ENCODE data around the gene SLC41A3.

The SLC41A3 gene

DNA sequence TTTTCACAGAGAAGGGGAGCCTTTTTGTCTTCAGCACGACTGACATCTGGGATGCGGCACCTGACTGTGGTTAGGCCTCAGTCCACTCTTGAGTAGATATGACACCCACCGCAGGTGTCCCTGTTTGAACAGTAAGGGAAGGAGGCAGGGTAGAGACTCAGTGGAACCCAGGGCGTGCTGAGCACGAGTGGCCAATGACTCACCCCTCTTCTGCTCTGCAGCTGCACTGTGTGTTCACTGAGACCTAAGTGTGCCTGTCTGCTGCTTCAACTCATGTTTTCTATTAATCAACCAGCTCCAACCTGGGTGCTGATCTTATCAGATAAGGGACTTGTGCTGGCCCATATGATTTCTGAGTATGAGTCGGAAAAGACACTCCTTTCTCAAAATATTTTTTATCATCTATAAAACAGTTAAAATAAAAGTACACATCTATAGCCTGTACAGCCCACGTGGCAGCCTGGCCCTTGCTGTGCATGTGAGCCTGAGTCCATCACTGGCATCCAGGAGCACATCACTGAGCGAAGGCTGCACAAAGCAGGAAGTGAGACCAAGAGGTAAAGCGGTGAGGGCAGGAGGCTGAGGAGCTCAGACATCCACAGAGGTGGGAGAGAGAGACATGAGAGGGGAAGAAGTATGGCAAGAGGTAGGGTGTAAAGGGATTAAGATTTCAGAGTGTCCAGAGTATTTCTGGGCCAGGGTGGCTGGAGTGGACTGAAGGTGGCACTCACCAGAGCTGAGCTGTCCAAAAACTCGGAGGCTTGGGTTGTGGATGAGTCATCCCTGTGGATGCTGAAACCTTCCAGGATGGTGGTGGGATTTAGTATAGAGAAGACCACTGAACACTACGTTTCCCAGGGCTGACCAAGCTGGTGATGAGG is 49.2 kb downstream of the SLC41A3 start:
- DNase-seq (ENCODE audit: low read depth, low spot score), result no peak
- TF ChIP-seq, protein P1, sequence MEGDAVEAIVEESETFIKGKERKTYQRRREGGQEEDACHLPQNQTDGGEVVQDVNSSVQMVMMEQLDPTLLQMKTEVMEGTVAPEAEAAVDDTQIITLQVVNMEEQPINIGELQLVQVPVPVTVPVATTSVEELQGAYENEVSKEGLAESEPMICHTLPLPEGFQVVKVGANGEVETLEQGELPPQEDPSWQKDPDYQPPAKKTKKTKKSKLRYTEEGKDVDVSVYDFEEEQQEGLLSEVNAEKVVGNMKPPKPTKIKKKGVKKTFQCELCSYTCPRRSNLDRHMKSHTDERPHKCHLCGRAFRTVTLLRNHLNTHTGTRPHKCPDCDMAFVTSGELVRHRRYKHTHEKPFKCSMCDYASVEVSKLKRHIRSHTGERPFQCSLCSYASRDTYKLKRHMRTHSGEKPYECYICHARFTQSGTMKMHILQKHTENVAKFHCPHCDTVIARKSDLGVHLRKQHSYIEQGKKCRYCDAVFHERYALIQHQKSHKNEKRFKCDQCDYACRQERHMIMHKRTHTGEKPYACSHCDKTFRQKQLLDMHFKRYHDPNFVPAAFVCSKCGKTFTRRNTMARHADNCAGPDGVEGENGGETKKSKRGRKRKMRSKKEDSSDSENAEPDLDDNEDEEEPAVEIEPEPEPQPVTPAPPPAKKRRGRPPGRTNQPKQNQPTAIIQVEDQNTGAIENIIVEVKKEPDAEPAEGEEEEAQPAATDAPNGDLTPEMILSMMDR (IDR thresholded peaks at IDR 0.05; ENCODE audit: low read depth, low read length), result no peak

DNA sequence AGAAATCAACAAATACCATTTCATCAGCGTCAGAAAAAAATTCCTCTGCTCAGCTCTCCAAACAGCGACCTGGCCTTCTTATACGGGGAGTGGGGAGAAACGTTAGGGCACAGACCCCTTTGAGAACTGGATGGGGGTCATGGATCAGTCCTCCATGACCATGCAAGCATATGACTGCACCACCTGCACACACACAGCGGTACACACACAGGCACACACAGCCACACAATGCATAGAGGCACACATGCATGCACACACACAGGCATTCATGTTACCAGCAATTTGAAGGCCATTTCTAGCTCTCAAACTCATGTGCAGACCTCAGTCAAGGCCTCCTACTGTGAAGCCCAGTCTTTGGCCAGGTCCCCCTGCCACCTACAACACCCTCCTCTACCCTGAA is 50.2 kb downstream of the SLC41A3 start:
- TF ChIP-seq, protein P1 (IDR thresholded peaks at IDR 0.05; ENCODE audit: low read depth, low read length), result no peak
- no peak overlapping the region for H3K4me3 ChIP-seq (ENCODE audit: low read depth, low read length)
- in situ Hi-C loops (cut with HindIII; ENCODE audit: low sequenced_read_pairs), result no loop called here
- no peak for DNase-seq (ENCODE audit: low read depth, low spot score)

More for the DNA sequence above, 49.2 kb downstream of the SLC41A3 start:
- in situ Hi-C loops (cut with HindIII; ENCODE audit: low sequenced_read_pairs), result no loop called here
- no peak overlapping the region for H3K4me3 ChIP-seq (ENCODE audit: low read depth, low read length)

DNA sequence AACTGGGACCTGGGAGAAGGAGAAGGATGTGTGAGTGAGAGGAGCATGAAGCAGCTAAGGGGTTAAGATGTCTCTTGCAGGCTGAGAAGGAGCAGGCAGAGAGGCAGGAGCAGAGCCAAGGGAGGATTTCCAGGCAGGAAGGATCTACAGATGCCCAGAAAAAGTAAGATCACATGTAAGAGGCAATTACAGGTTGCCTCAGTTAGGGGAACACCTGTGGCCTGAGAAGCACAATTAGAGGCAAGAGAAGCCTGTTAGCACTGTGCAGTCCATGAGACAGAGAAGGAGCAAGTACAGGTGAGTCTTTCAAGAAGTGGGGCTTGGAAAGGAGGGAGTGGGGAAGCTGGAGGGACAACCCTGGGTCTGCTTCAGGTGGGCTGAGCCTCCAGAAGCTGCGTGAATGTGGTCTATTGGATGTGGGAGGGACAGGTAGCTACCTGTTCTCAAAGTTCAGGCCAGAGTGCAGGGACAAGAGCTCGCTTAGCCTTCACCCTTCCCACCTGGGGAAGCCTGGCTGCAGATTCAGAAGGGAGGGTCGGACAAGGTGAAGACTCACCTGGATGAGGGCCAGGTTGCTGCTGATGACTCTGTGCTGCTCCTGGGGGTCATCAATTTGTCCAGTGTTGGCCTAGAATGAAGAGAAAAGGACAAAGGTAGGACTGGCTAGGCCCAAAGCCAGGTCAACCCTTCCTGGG is 50.7 kb downstream of the SLC41A3 start:
- H3K4me3 ChIP-seq (ENCODE audit: low read depth, low read length), result no peak overlapping the region
- no peak for DNase-seq (ENCODE audit: low read depth, low spot score)
- in situ Hi-C loops (cut with HindIII; ENCODE audit: low sequenced_read_pairs), result no loop called here
- TF ChIP-seq, protein P1 (IDR thresholded peaks at IDR 0.05; ENCODE audit: low read depth, low read length), result no peak

DNA sequence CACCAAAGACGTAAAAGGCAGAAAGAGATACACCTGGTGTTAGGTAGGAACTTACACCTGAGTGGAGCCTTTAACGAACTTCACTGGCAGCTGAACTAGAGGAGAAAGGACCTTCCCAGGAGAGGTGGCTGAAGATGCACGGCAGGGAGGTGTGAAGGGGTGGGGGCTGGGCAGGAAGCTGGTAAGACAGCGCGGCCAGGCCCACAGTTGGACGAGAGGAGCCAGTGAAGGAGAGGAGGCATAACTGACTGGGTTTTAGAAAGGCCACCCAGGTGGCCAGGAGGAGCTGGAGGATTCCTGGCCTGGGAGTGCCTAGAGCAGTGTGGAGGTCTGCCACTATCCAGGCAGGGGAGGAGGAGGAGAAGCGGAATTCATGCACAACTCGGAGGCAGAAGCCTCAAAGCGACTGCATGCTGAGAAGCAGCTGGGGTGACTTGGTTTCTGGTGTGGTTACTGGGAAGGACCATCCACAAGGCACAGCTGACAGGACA is 51.9 kb downstream of the SLC41A3 start:
- in situ Hi-C loops (cut with HindIII; ENCODE audit: low sequenced_read_pairs), result no loop called here
- no peak overlapping the region for H3K4me3 ChIP-seq (ENCODE audit: low read depth, low read length)
- TF ChIP-seq, protein P1 (IDR thresholded peaks at IDR 0.05; ENCODE audit: low read depth, low read length), result no peak
- DNase-seq (ENCODE audit: low read depth, low spot score), result no peak

DNA sequence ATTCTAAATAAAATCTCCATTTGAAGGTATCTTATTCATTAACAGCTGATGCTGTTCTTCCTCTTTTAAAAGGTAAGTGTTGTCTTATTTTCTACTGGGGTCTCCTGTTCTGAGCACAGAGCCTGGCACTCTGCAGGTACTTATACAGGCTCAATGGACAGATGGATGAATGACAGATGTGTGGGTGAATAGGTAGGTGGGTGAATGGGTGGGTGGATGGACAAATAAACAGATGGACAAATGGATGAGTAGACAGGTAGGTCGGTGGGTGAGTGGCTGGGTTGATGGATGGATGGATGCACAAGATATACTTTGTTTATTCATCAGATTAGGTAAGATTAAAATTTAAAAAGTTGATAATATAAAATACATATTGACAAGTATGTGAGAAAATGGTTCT is 53.5 kb downstream of the SLC41A3 start:
- DNase-seq (ENCODE audit: low read depth, low spot score), result no peak
- in situ Hi-C loops (cut with HindIII; ENCODE audit: low sequenced_read_pairs), result no loop called here
- H3K4me3 ChIP-seq (ENCODE audit: low read depth, low read length), result no peak overlapping the region
- TF ChIP-seq, protein P1 (IDR thresholded peaks at IDR 0.05; ENCODE audit: low read depth, low read length), result no peak

DNA sequence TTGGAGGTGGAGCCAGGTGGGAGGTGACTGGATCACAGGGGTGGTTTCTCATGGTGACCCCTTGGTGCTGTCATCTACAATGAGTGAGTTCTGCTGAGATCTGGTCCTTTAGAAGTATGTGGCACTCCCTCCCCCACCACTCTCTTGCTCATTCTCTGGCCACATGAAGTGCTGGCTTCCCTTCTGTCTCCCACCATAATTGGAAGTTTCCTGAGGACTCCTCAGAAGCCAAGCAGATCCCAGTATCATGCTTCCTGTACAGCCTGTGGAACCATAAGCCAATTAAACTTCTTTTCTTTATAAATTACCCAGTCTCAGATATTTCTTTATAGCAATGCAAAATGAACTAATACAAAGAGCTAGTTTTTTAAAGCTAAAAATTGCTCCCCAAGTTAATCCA is 54.7 kb downstream of the SLC41A3 start:
- H3K4me3 ChIP-seq (ENCODE audit: low read depth, low read length), result no peak overlapping the region
- TF ChIP-seq, protein P1 (IDR thresholded peaks at IDR 0.05; ENCODE audit: low read depth, low read length), result no peak
- DNase-seq (ENCODE audit: low read depth, low spot score), result no peak
- in situ Hi-C loops (cut with HindIII; ENCODE audit: low sequenced_read_pairs), result no loop called here
